ENCODE measurements around the gene ORC3. TPM values are rescaled to one million over a fixed set of nuclear protein-coding genes. Genes with fewer than 3 reads are reported as not detected.

The ORC3 gene
- total RNA-seq, 4 donors from 2014 or later = 11.4 to 21.6 (median 13.9) TPM

- DNase-seq (ENCODE audit: low spot score) (no peak), ATAC-seq (ENCODE audit: low FRiP score) (no peak)
- no peak for TF ChIP-seq CTCF (IDR thresholded peaks at IDR 0.05)
Observed at GRCh38 chr6:87623248-87623647, 33.3 kb downstream of the ORC3 start.

- ATAC-seq (ENCODE audit: low FRiP score) (no peak), DNase-seq (ENCODE audit: low spot score) (no peak)
- no peak for TF ChIP-seq CTCF (IDR thresholded peaks at IDR 0.05)
Observed at GRCh38 chr6:87628424-87628823, 38.5 kb downstream of the ORC3 start.

DNA sequence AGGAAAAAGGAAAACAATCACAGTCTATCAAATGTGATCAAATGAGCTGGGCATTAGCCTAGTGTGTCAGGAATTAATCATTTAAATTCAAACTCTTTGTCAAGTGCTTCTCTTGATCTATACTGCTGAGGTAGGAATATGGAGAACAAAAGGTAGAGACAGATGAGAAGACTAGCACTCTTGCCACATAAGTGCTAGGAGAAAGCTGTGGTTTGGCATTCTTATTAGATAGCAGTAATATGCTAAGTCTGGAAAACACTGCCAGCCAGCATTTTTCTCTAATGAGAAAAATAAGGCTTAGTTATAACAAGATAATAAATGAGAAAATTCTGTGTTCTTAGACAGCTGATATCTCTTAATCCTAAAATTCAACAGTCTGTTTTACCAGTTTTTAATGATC is 38.9 kb downstream of the ORC3 start:
- DNase-seq (ENCODE audit: low spot score) = no peak
- no peak for TF ChIP-seq CTCF (IDR thresholded peaks at IDR 0.05)
- ATAC-seq (ENCODE audit: low FRiP score) = no peak

GRCh38 chr6:87630746-87631145 is 40.8 kb downstream of the ORC3 start:
- ATAC-seq (ENCODE audit: low FRiP score) = no peak
- no peak for TF ChIP-seq CTCF (IDR thresholded peaks at IDR 0.05)

GRCh38 chr6:87633851-87634250 is 43.9 kb downstream of the ORC3 start:
- DNase-seq (ENCODE audit: low spot score) (no peak), ATAC-seq (ENCODE audit: low FRiP score) (no peak)
- TF ChIP-seq CTCF (IDR thresholded peaks at IDR 0.05) = no peak

More at GRCh38 chr6:87630746-87631145, 40.8 kb downstream of the ORC3 start:
- DNase-seq (ENCODE audit: low spot score) = no peak

DNA sequence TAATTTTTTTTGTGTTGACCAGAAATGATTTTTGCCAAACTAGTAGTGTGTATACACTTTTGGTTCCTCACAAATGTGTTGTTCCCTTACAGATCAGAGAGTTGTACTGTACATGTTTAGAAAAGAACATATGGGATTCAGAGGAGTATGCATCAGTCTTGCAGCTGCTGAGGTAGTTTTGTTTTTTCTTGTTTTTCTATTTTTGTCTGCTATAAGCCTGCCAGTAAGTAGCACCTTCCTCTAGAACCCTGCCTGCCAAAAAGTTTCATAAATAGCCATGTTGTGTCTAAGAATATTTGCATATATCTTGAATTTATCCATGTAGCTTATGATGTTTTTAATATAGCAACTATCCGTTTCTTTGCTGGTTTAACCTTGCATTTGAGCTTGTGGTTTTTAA is 46.4 kb downstream of the ORC3 start:
- no peak for ATAC-seq (ENCODE audit: low FRiP score)
- no peak for DNase-seq (ENCODE audit: low spot score)
- no peak for TF ChIP-seq CTCF (IDR thresholded peaks at IDR 0.05)

GRCh38 chr6:87637106-87637505 is 47.2 kb downstream of the ORC3 start:
- DNase-seq (ENCODE audit: low spot score) = no peak
- no peak for TF ChIP-seq CTCF (IDR thresholded peaks at IDR 0.05)
- ATAC-seq (ENCODE audit: low FRiP score) = no peak
